Islet precursor cell (in vitro differentiated cells): ENCODE data around the gene ADAM15.
A peak's percentile ranks its signal among the peaks of the same experiment; 100 is the strongest.

Experiments
- DNase-seq: peaks from one replicate; pipeline ENCODE4 v3.0.0-alpha.2; 2018

ADAM15 gene

DNA sequence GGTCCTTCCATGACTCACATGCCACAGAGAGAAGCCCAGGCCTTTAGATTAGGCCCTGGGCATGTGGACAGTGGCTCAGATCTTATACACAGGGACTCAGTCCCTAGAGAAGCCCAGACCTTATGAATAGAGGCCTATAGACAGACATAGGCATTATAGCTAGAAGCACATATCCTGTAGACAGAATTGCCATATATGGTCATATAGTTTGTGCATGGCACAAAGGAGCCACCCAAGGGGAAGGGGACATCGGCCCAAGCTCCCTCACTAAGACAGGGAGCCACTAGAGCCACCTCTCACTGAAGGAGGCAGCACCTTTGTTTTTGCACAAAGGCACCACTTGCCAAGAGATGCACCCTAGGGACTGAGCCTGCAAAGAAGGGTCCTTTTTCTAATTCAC lies 25.3 kb downstream of the ADAM15 start:
- DNase-seq: no peak

DNA sequence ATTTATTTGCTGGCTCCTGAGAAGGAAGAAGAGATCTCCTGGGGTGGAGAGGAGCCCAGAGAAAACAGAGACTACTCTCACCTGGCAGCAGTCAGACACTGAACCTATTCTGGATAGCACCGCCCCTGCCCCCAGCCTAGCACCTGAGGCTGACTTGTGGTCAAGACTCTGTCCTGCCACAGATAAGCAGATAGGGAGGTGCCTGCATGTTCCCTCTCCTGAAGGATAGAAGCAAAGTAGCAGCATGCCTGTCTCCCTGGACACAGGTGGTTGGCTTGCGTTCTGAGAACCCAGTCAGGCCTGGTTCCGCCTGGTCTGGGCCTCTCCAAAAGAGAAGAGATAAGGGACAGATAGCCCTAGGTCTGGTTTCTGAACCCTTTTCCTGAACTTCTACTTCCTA lies 26.2 kb downstream of the ADAM15 start:
- peak; percentile 83 for DNase-seq

- DNase-seq: no peak
Measured at GRCh38 chr1:155077758-155078445, 26.8 kb downstream of the ADAM15 start.

DNA sequence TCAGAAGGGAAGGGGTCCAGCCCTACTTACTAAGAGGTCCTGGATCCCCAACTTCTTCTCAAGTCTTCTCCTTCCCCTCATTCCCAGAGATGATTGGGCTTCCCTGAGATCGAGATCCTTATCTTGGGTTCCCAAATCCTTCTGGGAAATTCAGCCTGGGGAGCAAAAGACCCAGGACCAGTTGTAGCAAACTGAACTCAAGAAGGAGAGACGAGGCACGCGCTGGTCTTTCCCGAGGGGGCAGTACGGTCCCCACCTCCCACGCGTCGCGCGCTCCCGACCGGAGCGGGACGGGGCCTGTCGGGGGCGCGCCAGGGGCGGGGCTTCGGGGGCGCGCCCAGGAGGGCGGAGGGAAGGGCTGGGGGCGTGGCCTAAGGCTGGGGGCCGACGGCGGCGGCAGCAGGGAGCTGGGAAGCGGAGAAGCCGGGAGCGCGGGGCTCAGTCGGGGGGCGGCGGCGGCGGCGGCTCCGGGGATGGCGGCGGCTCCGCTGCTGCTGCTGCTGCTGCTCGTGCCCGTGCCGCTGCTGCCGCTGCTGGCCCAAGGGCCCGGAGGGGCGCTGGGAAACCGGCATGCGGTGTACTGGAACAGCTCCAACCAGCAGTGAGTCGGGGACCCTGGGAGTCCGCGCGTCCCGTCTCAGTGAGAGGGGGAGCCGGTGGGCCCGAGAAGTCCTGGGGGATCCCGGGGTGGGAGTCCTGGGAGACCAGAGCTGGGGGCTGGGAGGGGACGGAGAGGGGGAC lies 27.5 kb downstream of the ADAM15 start, which contains the start of gene EFNA3:
EFNA3 (plus strand) TSS at position 369 of the 741 bp plus-strand sequence; CDS start at position 474, 105 bp downstream.
- DNase-seq: peak; percentile 77

GRCh38 chr1:155079210-155079486 lies 28.0 kb downstream of the ADAM15 start:
- DNase-seq: no peak

GRCh38 chr1:155079487-155080311 lies 28.6 kb downstream of the ADAM15 start:
- peak; percentile 67 for DNase-seq

DNA sequence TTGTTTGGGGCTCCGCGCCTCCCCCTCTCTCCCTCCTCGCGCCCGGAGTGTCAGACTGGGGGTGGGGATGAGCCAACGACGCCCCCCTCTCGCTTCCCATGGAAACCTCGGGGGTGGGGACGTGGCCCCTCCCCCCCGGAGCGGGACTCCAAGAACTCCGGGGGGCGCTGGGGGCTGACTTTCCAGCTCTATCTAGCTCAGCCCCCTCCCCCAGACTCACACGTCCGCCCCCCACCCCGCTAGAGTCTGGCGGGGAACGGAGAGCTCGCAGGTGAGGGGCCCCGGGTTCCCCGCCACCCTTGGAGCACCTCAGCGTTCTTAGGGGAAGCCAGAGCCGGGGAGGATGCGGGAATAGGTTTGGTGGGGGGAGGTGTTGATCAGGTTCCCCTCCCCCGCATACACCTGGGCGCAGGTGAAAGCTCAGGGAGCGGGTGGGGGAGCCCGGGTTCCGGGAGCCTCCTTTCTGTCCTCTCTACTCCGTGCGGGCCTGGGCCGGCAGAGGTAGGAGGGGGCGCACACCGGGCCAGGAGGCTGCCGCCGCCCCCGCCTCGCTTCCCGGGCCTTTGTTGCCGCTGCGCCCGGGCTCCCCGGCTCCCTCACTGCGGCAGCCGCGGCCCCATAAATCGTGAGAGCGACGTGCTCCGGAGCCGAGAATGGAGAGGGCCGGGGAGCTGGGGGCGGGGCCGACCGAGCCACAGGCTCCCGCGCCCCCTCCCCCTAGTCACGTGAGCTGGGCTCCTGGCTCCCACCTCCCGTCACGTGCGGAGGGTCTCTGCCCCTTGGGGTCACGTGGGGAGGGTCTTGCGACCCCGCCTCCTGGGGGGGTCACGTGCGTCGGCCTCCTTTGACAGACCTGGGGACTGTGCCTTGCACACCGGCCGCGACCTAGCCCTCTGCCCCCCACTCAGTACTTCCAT lies 29.5 kb downstream of the ADAM15 start:
- DNase-seq: peak; percentile 75

GRCh38 chr1:155081472-155082300 lies 30.6 kb downstream of the ADAM15 start:
- peak; percentile 67 for DNase-seq

DNA sequence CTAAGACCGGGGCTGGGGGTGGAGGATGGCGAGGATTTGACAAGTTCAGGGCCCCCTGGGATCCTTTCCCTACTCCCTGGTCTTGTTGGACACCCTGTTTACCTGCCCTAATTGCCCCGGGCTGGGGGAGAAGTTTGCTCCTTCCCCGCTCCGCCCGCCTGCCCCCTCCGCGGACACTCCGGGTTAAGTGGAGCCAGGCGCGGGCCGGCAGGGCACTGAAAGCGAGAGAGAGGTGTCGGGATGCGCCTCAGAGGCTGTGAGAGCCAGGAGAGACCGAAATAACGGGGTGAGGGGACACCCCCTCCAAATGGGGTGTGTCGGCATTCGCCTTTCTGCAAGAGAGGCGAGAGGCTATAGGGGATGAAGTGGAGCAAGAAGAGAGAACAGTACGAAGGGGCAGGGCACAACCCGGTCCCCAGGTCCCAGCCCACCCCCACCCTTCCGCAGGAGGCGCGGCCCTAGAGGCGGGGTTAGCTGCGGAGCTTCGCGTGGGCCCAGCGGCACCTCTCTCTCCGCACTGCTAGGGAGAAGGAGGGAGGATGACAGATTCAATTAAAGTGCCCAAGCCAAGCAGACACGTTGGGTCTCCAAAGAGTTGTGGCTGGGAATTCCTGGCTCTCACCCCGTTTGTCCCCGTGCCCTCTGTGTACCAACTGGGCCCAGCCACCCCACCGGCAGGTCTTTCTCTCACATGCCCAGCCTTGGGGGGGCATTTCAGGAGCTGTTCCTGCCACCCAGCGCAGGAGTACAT lies 31.4 kb downstream of the ADAM15 start:
- peak; percentile 63 for DNase-seq

- peak; percentile 52 for DNase-seq
Measured at GRCh38 chr1:155083052-155083541, 32.0 kb downstream of the ADAM15 start.

DNA sequence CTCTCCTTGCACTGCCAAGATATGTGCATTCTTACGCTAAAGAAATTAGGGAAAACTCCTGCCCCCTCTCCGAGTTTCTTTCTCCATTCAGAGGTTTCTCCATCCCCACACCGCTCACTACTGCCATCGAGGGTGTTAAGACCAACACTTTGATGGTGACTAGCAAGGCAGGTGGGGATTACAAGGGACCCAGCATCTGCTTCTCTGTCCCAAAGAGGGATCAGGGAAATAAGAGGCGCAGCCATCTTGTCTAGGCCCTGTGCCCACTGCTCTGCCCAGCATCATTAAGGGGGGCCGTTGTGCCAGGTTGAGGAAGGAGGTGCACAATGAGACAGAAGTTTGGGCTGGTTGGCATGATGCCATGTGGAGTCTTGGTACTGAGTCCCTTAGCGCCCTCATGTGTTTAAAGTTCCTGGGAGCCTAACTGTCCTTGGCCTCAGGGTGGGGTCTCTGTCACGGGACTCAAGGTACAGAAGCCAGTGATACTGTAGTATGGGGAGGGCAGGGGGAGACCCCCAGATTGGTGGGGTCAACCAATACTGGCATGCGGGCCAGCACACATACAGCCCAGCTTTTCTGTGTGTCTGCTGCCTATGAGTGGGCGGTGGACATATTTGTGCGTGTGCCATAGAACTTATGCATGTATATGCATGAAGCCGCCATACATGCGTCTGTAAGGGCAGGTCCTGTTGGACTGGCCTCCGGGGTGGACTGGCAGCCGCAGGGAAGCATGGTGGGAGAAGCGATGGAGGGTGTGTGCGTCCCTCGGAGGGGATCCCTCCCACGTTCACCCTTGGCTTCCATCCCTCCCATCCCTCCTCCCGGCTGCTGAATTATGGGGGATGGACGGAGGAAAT lies 33.0 kb downstream of the ADAM15 start:
- DNase-seq: no peak

GRCh38 chr1:155084722-155085503 lies 33.8 kb downstream of the ADAM15 start:
- peak; percentile 98 for DNase-seq

DNA sequence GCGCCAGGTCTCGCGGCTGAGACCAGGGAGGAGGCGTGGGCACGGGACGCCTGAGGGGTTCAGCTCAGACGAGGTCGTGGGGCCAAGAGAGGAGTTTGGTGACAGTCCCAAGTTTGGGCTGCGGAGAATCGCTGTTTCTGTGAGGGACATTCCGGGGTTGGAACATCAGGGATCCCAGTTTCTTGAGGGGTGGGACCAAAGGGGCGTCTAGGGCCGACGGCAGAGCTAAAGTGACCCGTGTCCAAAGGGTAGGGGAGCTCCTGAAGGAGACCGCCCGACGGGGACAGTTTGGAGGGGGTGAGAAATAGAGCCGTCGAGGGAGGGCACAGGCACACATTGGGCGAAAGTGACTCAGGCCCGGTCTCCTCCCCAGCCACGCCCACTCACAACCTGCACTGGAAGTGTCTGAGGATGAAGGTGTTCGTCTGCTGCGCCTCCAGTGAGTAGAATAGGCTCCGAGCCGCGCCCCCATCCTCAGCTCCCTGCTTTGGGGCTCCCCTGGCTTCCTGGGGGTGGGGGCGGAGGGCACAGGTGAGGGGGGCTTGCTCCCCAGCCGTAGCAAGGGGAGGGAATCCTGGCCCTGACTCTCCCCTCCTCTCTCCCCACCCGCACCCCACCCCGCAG lies 34.5 kb downstream of the ADAM15 start:
- peak; percentile 82 for DNase-seq

DNA sequence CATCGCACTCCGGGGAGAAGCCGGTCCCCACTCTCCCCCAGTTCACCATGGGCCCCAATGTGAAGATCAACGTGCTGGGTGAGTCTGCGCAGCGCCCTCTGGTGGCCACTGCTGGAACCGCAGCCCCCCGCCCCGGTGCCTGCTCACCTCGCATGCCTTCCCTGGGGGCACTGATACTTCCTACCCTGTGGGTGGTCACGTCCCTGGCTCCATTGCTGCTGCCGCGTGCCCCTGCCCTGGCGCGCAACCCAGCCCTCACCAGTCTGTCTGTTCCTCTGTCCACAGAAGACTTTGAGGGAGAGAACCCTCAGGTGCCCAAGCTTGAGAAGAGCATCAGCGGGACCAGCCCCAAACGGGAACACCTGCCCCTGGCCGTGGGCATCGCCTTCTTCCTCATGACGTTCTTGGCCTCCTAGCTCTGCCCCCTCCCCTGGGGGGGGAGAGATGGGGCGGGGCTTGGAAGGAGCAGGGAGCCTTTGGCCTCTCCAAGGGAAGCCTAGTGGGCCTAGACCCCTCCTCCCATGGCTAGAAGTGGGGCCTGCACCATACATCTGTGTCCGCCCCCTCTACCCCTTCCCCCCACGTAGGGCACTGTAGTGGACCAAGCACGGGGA lies 35.1 kb downstream of the ADAM15 start:
- peak; percentile 87 for DNase-seq

DNA sequence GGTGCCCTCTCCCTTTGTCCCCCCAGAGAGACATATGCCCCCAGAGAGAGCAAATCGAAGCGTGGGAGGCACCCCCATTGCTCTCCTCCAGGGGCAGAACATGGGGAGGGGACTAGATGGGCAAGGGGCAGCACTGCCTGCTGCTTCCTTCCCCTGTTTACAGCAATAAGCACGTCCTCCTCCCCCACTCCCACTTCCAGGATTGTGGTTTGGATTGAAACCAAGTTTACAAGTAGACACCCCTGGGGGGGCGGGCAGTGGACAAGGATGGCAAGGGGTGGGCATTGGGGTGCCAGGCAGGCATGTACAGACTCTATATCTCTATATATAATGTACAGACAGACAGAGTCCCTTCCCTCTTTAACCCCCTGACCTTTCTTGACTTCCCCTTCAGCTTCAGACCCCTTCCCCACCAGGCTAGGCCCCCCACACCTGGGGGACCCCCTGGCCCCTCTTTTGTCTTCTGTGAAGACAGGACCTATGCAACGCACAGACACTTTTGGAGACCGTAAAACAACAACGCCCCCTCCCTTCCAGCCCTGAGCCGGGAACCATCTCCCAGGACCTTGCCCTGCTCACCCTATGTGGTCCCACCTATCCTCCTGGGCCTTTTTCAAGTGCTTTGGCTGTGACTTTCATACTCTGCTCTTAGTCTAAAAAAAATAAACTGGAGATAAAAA lies 35.9 kb downstream of the ADAM15 start:
- DNase-seq: no peak

- DNase-seq: peak; percentile 93
Measured at GRCh38 chr1:155091071-155092051, 40.2 kb downstream of the ADAM15 start.
